HG03039 (cell line): ENCODE results near the gene RAB40AL.

ENCODE experiments used
- ATAC-seq: cut with Tn5 transposase; IDR thresholded peaks from one replicate; pipeline ENCODE4 v1.9.1; 2021; ENCODE audit warnings: mild to moderate bottlenecking, moderate library complexity; ENCODE audit not compliant: unreplicated experiment

RAB40AL gene

DNA sequence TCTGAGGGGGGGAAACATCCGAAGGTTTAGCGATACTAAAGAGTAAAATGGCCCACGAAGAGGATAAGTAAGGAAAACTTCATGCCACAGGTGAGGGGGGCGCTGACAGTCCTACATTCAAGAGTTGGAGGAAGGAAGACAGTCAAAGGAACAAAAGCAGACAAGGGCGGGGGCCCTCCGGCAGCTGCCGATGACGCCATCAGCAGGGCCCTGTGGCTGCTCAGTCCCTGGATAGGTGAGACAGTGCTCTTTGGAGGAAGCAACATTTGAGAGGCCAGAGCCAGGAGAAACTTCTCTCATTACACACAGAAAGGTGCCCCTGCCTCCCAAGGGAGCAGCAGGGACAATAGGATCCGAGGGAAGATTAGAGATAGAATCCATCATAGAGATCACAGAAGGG, 41.5 kb downstream of the RAB40AL start:
- no peak for ATAC-seq

DNA sequence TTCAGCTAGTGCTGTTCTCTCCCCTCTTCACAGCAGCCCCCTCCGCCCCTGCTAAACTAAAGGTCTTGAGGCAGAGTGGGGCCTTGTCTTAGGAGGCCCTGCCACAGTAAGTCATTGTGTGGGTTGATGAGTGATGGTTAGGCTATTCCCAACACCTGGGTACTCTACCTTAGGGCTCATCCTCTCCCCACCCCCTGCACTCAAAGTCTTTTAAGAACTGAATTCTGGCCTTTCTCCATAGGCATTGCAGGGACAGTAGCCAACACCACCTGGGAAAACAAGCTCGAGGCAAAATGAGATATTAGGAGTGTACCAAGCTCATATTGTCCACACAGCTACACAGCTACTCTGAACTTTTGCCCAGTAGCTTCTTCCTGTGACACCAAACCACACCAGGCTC, 42.5 kb downstream of the RAB40AL start:
- ATAC-seq: no peak

DNA sequence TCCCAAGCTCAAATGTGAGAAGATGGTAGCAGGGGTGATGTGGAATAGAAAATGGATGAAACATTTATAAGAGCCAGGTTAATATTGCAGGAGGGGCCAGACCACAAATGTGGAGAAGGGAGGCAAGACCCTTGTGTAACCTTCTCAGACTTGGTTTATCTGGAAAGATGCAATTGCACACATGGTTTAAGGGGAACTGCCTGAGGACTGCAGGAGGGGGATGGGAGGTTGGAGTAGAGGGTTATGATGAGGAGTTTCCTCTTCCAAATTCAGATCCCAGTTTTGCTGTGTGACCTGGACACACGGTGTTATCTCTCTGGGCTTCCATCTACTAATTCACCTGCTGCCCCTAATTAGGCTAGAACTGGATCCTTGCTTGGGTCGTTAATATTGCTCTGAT, 46.1 kb downstream of the RAB40AL start:
- no peak for ATAC-seq

DNA sequence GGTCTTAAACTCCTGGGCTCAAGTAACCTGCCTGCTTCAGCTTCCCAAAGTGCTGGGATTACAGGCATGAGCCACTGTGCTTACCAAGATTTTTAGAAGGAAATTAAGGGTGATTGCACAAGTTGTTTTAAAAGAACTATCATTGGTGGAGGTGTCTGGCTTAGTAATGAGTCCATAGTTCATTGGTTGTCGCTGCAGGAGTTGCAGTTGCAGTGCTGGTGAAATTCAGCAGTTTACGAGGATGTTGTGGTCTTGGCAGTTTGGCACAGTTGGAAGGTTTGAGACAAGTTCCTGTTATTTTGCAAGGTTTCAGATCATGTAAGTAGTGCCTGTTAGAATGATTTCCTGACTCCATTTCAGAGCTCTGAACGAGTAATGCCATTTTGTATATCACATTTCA, 48.1 kb downstream of the RAB40AL start:
- ATAC-seq: no peak
